AG04450 (cell line): ENCODE measurements around the gene ABCC5. TPM values are rescaled to one million over a fixed set of nuclear protein-coding genes. Genes with fewer than 3 reads are reported as not detected.

Experiments
- CTCF ChIA-PET: fragments of 300-600, 350-600 bp; formaldehyde crosslinking; extraction: SDS; loops from one replicate; lab custom pipeline; 2022; ENCODE audit warnings: antibody characterized with exemption, inconsistent platforms; lab: Charles Lee
- POLR2A ChIA-PET: fragments of 350-600 bp; formaldehyde crosslinking; extraction: SDS; loops from one replicate; lab custom pipeline; 2021; ENCODE audit warnings: antibody characterized with exemption, inconsistent platforms; lab: Yijun Ruan, JAX
- DNase-seq: peaks from one replicate; pipeline ENCODE4 v3.0.0-alpha.2; 2011; ENCODE audit warnings: low read depth, low spot score
- H3K27ac ChIP-seq: one replicate; pipeline ENCODE4 v1.5.1; 2012; ENCODE audit warnings: low read depth, low read length, control low read depth
- H3K27me3 ChIP-seq: one replicate; pipeline ENCODE4 v1.6.0; 2012; ENCODE audit warnings: low read length; ENCODE audit not compliant: control insufficient read depth, insufficient read depth
- H3K4me3 ChIP-seq: 2 replicates; pipeline ENCODE4 v1.5.1; 2011; ENCODE audit warnings: mild to moderate bottlenecking, low read depth, low read length, control low read depth
- H3K9me3 ChIP-seq: 2 replicates; pipeline ENCODE4 v1.5.1; 2012; ENCODE audit warnings: low read length; ENCODE audit not compliant: control insufficient read depth, insufficient read depth
- CTCF ChIP-seq: IDR thresholded peaks from 2 replicates; pipeline ENCODE4 v1.5.1; 2011; ENCODE audit warnings: low read depth, low read length, control low read depth, inconsistent platforms
- polyA plus RNA-seq: library from polyadenylated mRNA; depleted of rRNA; stranded (reverse); fragments of >200 nt; gene quantifications from 2 replicates; pipeline ENCODE4 v1.2.3, GENCODE V29; 2011

Gene ABCC5
- polyA plus RNA-seq, 1 experiment: 30.6 TPM

GRCh38 chr3:183930086-183930485 is 87.6 kb downstream of the ABCC5 start:
- Histone ChIP-seq H3K27ac (no peak overlapping the region), H3K4me3 (no peak overlapping the region), H3K27me3 (no peaks in the 10 kb centered on the region), H3K9me3 (no peaks in the 10 kb centered on the region)
- ChIA-PET CTCF (no interaction called here), POLR2A (no interaction called here)
- no peak for DNase-seq
- TF ChIP-seq CTCF: no peak

DNA sequence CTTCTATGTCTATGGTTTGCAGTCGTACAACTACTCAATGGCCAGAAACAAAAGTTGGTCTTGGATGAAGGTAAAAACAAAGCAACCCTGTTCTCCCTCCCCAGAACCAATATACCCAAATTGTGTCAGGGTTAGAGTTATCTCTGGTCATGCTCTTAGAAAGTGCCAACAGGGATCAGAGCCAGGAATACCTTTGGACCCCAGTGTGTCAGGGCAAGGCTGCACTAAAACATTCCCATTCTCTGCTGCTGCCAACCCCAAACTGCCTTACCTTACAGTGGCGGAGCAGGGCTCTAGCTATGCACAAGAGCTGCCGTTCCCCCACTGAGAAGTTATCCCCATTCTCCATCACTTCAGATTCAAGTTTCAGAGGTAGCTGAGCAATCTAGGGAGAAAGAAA is 90.6 kb downstream of the ABCC5 start:
- H3K4me3 ChIP-seq: no peak overlapping the region
- ChIA-PET CTCF (no interaction called here), POLR2A (no interaction called here)
- no peak overlapping the region for H3K27ac ChIP-seq
- TF ChIP-seq CTCF: no peak
- no peak for DNase-seq
- no peaks in the 10 kb centered on the region for H3K27me3 ChIP-seq
- no peaks in the 10 kb centered on the region for H3K9me3 ChIP-seq

- ChIA-PET CTCF (no interaction called here), POLR2A (no interaction called here)
These were observed 92.7 kb downstream of the ABCC5 start for GRCh38 chr3:183924956-183925355.

DNA sequence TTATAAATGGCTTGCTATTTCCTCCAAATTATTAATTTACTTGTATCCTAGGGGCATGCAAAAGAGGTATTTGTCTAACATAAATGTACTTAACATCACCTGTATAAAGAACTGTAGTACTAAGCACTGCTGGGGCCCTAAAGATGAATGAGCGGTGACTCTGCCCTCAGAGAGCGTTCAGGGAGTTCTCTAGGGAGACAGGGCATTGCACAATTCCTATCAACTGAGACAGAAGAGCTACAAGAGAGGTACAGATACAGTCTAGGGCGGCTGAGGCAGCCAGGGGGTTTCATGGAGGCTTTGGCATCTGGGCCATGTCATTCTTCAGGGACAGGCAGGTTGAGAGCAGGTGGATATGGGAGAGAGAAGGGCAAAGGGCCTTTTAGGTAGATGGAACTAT is 93.1 kb downstream of the ABCC5 start:
- Histone ChIP-seq H3K27ac (peak overlapping the region; percentile 39), H3K4me3 (no peak overlapping the region), H3K27me3 (no peaks in the 10 kb centered on the region), H3K9me3 (no peaks in the 10 kb centered on the region; the same call in 1 of the 2 replicates)
- no peak for TF ChIP-seq CTCF
- DNase-seq: no peak
- POLR2A ChIA-PET: no interaction called here
- CTCF ChIA-PET: no interaction called here

More at GRCh38 chr3:183924956-183925355, 92.7 kb downstream of the ABCC5 start:
- DNase-seq: peak; percentile 44
- no peak for TF ChIP-seq CTCF
- Histone ChIP-seq H3K27ac (peak overlapping the region; percentile 39), H3K9me3 (no peaks in the 10 kb centered on the region; the same call in 1 of the 2 replicates), H3K4me3 (no peak overlapping the region), H3K27me3 (no peaks in the 10 kb centered on the region)

- ChIA-PET CTCF (no interaction called here), POLR2A (no interaction called here)
- Histone ChIP-seq H3K4me3 (no peak overlapping the region), H3K27me3 (no peaks in the 10 kb centered on the region), H3K9me3 (no peaks in the 10 kb centered on the region; the same call in 1 of the 2 replicates), H3K27ac (no peak overlapping the region)
- DNase-seq: no peak
- no peak for TF ChIP-seq CTCF
These were observed 95.3 kb downstream of the ABCC5 start for GRCh38 chr3:183922421-183922820.
